ENCODE data around the gene PRLHR. TPM values are rescaled to one million over a fixed set of nuclear protein-coding genes. Genes with fewer than 3 reads are reported as not detected.
A peak's percentile ranks its signal among the peaks of the same experiment; 100 is the strongest.

Gene PRLHR
- total RNA-seq, 3 donors from 2014 or later = not detected

DNA sequence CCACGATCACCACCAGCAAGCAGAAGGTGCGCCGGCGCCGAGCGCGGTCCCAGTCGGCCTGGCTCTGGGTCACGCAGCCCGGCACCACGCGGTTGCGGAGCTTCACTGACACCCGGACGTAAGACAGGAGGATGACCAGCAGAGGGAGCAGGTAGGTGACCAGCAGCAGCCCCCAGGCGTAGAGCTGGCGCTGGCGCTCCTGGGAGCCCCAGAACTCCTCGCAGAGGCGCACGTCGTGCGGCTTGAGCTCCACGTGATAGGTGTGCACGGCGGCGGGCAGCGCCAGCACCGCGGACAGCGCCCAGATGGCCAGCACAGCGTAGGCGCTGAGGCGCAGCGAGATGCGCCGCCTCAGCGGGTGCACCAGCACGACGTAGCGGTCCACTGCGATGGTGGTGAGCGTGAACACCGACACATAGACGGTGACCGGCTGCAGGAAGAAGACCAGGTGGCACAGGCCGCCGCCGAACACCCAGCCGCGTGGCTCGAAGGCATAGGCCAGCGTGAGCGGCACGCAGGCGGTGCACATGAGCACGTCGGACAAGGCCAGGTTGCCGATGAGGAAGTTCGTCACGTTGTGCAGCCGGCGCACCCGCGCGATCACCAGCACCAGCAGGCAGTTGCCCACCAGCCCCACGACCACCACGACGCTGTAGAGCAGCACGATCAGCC lies 920 bp downstream of the PRLHR start:
- ATAC-seq = peak; percentile 16
- Histone ChIP-seq H3K4me3 (no peak overlapping the region), H3K36me3 (ENCODE audit: low read depth) (no peaks in the 10 kb centered on the region), H3K4me1 (ENCODE audit: low read depth) (no peaks in the 10 kb centered on the region), H3K9me3 (no peaks in the 10 kb centered on the region)
- DNase-seq = peak in 2 of 3 donors; percentile 33 to 40
- intact Hi-C loops (cut with DNase I, micrococcal nuclease) = no loop called here
- TF ChIP-seq CTCF (IDR thresholded peaks at IDR 0.05) = no peak

- Histone ChIP-seq H3K9me3 (no peaks in the 10 kb centered on the region), H3K4me3 (no peak overlapping the region), H3K4me1 (ENCODE audit: low read depth) (no peaks in the 10 kb centered on the region), H3K36me3 (ENCODE audit: low read depth) (no peaks in the 10 kb centered on the region)
- DNase-seq = peak in 1 of 3 donors; percentile 43
- ATAC-seq = peak; percentile 80
- TF ChIP-seq CTCF (IDR thresholded peaks at IDR 0.05) = no peak
- intact Hi-C loops (cut with DNase I, micrococcal nuclease) = no loop called here
Observed at GRCh38 chr10:118592675-118593330, 2.6 kb downstream of the PRLHR start.

- H3K36me3 ChIP-seq (ENCODE audit: low read depth) = no peaks in the 10 kb centered on the region
- no peak for TF ChIP-seq CTCF (IDR thresholded peaks at IDR 0.05)
- intact Hi-C loops (cut with DNase I, micrococcal nuclease) = no loop called here
- DNase-seq = peak in 2 of 3 donors; percentile 26 to 46
- H3K4me1 ChIP-seq (ENCODE audit: low read depth) = no peaks in the 10 kb centered on the region
- H3K4me3 ChIP-seq = no peak overlapping the region
- no peaks in the 10 kb centered on the region for H3K9me3 ChIP-seq
- ATAC-seq = no peak
Observed at GRCh38 chr10:118590334-118590733, 5.1 kb downstream of the PRLHR start.

- DNase-seq (no peak), ATAC-seq (no peak)
- Histone ChIP-seq H3K36me3 (ENCODE audit: low read depth) (no peaks in the 10 kb centered on the region), H3K4me1 (ENCODE audit: low read depth) (no peaks in the 10 kb centered on the region), H3K4me3 (no peak overlapping the region), H3K9me3 (no peaks in the 10 kb centered on the region)
- no peak for TF ChIP-seq CTCF (IDR thresholded peaks at IDR 0.05)
- intact Hi-C loops (cut with DNase I, micrococcal nuclease) = no loop called here
Observed at GRCh38 chr10:118587881-118588651, 7.4 kb downstream of the PRLHR start.

DNA sequence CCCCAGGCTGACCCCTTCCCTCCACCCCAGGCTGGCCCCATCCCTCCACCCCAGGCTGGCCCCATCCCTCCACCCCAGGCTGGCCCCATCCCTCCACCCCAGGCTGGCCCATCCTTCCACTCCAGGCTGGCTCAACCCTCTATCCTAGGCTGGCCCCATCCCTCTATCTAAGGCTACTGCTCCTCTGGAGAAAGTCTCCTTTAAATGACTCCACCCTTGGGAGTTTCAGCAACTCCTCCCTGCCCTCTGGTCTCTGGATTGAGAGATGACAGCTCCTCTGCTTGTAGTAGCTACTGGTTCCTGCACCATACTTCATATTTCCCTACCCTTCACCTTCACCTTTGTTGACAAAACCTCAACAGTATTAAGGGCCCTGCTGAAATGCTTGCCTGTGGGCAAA lies 8.5 kb downstream of the PRLHR start:
- ATAC-seq (no peak), DNase-seq (no peak)
- TF ChIP-seq CTCF (IDR thresholded peaks at IDR 0.05) = no peak
- H3K4me1 ChIP-seq (ENCODE audit: low read depth) = no peaks in the 10 kb centered on the region
- no peak overlapping the region for H3K4me3 ChIP-seq
- H3K36me3 ChIP-seq (ENCODE audit: low read depth) = no peaks in the 10 kb centered on the region
- intact Hi-C loops (cut with DNase I, micrococcal nuclease) = no loop called here
- H3K9me3 ChIP-seq = no peaks in the 10 kb centered on the region

All from mucosa of descending colon (tissue), 3 donors.